GM19395 (cell line): Measurements from ENCODE around the gene MED13L.
"Not testable (repeated sequence)": the region's sequence is repeated elsewhere in the genome, so short reads cannot be mapped to it uniquely, and the experiment has no call there.

Experiments used
- ATAC-seq: cut with Tn5 transposase; IDR thresholded peaks from one replicate; pipeline ENCODE4 v1.9.1; 2021; ENCODE audit warnings: mild to moderate bottlenecking, moderate library complexity; ENCODE audit not compliant: unreplicated experiment

The MED13L gene

GRCh38 chr12:116136340-116136739, 141.2 kb downstream of the MED13L start:
- no peak for ATAC-seq

- no peak for ATAC-seq
Measured at GRCh38 chr12:116135209-116135930, 142.1 kb downstream of the MED13L start.

DNA sequence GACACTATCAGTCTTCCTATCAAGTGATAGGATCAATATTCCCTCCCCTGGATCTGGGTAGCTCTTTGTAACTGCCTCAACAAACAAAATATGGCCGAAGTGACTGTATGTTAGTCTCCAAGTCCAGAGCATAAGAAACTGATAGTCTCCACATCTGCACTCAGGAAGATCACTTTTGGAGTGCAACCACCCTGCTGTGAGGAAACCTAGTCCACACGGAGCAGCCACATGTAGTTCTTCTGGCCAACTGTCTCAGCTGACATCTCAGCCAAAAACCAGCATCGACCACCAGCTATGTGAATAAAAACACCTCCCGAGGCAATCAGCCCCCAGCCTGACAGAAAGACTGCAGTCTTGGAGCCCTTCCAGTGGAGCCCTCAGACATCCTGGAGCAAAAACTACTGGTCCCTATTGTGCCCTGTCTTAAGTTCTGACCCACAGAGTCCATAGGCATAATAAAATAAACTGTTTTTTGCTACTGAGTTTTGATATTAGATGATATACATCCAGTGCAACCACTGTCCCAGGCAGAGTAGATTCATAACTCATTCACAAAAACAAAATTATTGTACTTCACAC, 143.8 kb downstream of the MED13L start:
- ATAC-seq = no peak

DNA sequence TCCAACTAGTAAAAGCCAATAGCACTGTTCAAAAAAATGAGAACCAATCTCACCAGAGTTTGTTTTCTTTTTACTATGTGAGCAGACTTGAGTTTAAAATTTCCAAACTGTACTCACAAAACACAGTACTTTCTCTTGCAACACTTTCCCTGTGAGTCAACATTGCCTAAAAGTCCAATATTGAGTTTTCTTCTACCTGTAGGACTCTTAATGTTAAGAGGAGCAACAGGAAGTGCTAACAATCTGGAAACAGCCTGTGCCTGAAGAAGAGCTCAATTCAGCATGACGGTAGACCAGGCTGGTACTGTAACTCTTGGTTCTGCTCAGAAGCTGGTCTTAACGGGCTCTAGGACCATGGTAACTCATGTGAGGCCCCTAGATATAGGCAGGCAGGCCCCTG, 144.3 kb downstream of the MED13L start:
- no peak for ATAC-seq

DNA sequence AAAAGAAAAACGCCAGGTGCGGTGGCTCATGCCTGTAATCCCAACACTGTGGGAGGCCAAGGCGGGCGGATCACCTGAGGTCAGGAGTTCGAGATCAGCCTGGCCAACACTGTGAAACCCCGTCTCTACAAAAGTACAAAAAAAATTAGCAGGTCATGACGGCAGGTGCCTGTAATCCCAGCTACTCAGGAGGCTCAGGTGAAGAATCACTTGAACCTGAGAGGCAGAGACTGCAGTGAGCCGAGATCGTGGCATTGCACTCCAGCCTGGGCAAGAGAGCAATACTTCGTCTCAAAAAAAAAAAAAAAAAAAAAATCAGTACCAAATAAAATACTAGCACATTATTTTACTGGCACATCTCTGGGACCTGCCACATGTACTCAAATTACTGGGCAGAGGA, 145.5 kb downstream of the MED13L start:
- not testable (repeated sequence) for ATAC-seq

GRCh38 chr12:116131176-116131575, 146.3 kb downstream of the MED13L start:
- ATAC-seq = no peak

DNA sequence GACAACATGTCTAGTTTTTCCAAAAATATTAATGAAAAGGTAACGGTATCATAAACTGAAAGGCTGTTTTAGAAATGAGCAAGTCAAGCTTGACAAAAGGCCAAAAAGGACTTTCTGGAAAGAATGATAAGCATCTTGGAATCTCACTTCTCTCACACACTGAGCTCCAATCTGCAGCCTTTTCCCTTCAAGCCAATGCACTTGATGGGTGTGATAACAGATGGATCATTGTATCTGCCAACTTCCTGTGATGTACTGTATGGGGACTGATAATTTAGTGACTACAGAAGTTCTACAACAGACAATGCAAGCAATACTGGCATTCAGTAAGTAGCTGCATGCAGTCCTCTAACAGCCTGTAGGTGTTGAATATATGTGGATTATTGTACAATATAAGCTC, 147.1 kb downstream of the MED13L start:
- no peak for ATAC-seq

- ATAC-seq = no peak
Measured at GRCh38 chr12:116128779-116129178, 148.7 kb downstream of the MED13L start.

- ATAC-seq = no peak
Measured at GRCh38 chr12:116127859-116128258, 149.6 kb downstream of the MED13L start.

DNA sequence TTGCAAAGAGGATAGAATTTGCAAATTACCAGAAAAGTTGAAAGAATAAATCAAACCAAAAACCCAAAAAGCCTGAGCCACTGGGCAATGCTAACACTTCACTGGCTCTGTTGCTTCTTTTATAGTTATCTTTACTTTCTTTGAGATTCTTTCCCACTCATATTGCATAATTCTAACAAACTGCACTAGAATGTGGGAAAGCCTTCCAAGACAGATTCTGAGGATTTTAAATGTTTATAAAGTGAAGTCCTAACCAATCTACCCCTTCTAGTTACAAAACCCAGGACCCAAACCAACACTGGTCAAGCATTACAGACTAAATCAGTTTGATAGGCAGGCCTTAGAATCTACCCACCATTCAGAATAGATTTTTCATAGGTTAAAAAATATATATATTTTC, 150.9 kb downstream of the MED13L start:
- no peak for ATAC-seq

DNA sequence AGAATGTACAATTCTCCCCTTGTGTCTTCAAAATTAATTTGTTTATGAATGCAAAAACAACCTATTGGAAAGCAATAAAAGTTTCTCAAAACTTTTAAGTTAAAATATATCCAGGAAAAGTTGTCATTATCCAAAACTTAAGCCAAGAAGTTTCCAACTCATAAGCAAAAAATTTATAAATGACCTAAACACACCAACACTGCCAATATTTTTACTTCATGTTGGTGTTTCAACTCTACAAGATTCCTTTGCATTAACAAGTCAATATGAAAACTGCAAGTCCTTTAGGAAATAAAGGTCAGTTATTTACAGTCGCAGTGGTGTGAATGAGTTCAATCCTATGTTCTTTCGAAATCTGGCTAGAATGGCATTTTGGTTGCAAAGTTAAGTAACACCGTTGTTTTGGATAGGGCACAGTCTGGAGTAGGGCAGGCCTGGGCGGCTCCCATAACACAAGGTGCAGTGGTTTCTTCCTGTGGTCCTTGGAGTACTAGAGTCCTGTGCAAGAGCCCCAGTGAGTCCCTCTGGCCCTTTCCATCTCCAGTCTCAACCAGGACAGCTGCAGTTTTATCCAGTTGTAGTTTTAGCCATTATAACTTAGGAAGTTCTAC, 151.4 kb downstream of the MED13L start:
- ATAC-seq = no peak

- ATAC-seq = no peak
Measured at GRCh38 chr12:116125084-116125483, 152.4 kb downstream of the MED13L start.

DNA sequence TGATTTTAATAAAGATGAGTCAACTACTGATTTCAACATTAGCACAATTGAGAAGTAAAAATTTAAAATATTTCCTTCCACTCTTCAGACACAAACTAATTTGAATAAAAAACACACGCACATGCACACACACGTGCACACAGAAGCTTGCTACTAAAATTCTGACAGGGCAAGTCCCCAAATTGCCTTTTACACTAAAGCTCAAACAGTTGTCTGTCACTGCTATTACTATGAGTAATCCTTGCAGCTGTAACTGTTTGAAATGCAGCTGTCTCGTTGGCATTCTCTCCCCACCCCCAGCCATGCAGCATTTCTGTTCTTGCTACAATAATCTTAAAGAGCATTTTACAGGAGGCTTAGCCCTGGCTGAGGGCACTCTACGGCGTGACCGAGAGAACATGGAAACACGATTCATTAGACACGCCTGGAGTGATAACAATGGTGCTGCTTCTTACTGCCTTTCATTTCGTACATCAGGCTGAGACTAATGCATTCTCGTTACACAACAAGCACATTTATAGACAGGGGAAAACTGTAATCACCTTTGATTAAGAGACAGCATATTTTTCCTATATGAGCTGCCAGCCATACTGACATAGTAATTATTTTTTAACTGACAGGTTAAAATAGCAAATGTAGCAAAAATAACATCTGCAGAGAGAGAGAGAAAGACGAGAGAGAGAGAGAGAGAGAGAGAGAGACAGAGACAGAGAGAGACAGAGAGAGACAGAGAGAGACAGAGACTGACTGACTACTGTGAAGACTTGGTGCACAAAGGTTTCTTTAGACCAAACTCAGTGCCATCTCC, 153.8 kb downstream of the MED13L start:
- peak; percentile 94 for ATAC-seq

DNA sequence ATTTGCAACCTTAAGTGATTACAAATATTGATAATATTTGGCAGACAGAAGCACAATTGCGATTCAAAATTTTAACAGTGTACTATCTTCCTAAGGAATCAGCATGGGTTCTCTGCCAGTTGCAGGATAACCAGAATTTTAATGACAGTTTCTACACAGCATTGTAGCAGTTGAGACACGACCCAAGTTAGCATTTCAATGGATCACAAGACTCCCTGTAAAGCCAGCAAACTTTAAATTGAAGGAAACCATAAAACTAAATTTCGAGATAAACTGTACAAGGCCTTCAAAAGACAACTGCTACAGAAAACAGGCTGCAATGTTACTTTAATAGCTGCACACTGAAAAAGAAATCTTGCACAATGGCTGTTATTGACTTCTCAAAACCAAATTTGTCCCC, 154.9 kb downstream of the MED13L start:
- no peak for ATAC-seq

DNA sequence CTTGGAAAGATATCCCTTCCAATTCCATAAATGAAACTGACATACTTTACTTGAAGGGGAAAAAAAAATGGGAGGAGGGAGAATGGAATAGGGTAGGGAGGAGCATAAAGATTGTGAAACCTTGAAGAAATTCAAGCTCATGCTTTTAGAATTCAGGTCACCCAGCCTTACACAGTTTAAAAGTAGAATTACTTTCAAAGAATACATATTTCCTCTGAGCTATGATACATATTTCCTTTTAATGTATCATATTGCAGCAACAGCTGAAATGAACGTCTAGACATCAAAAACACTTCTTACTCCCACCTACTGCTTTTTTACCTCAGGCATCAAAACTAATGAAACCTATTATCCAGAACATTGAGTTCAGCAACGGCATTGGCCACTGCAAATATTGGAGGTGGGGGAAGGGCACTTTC, 156.0 kb downstream of the MED13L start:
- ATAC-seq = no peak

DNA sequence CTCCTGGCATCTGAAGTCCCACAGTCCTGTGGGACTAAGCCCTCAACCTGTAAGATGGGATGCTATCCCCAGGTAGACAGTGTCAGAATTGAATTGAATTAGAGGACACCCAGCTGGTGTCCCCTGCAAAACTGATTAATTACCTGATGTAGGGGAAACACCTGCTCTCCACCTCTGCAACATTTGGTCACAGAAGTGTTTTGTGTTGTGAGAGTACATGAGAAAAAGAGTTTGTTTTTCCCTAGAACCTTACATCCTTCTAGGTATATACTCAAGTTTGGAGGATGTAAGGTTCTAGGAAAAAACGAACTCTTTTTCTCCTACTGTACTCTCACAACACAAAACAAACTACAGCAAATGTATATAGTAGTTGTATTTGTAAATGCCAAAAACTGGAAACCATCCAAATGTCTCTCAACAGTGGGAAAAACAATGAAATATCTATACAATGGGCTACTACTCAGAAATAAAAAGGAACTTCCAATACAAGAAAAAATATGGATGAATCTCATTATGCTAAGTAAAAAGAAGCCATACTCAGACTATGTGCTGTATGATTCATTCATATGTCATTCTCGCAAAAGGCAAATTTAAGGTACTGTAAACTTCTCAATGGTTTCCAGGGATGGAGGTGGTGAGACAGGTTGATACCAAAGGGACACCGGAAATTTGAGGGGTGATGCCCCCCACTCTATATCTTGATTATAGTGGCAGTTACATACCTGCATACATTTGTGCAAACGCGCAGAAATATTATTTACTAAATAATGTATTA, 160.7 kb downstream of the MED13L start:
- ATAC-seq = no peak

DNA sequence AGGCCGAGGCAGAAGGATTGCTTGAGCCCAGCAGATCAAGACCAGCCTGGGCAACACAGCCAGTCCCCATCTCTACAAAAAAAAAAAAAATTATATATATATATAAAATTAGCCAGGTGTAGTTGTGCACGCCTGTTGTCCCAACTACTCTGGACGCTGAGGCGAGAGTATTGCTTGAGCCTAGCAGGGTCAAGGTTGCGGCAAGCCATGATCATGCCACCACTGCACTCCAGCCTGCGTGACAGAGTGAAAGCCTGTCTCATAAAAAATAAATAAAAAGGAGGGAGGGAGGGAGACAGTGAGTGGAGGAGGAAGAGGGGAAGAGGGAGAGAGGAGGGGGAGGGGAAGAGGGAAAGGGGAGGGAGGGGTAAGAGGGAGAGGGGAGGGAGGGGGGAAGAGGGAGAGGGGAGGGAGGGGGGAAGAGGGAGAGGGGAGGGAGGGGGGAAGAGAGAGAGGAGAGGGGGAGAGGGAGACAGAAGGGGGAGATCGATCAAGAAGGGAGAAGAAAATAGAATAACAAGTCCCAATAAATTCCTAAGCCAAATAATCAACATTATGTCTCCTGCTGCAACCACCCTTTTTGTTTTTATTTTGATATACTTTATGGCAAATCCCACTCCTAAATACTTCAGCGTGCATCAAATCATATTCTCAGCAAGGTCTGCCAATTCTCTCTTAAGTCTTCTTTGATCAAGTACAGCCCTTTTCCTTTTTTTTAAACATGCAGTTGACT, 163.9 kb downstream of the MED13L start:
- no peak for ATAC-seq

DNA sequence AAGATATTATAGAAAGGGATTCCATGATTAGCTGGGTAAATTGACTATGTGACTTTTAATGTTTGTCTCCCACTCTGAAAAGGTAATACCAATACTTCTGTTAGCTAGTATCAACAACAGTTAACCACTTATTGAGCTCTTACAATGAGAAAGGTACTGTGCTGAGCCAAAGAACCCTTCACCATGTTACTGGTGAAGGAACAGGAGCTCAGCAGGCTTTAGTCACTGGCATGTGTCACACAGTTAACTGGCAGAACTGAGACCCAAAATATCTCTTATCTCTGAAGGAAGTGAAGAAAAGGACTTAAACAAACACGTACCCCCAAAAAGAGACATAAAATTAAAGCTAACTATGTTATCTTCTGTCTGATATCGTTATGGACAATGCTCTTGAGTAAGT, 170.6 kb downstream of the MED13L start:
- ATAC-seq = no peak

GRCh38 chr12:116104167-116104767, 173.2 kb downstream of the MED13L start:
- ATAC-seq = no peak

DNA sequence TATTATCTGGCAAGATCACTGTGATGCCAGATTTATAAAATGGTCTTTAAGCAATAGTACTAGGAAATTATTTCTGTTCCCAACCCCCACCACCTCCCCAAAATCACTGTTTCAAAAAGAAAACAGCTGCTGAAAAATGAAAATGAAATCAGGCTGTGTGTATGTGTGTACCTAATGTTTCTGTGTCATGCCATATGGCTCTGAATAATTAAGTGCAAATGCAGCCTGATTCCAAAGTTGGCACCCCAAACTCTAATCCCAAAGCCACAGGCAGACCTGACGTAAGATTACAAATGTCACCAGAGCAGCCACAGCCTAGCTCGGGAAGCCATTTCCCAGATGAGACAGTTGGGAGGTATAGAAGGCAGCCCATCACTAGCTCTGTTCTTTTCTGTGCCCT, 175.5 kb downstream of the MED13L start:
- no peak for ATAC-seq
